GM12864 (cell line): ENCODE results near the gene PLPPR3.

Experiments
- DNase-seq: peaks from one replicate; pipeline ENCODE4 v3.0.0-alpha.2; 2011; ENCODE audit warnings: low read depth
- H3K4me3 ChIP-seq: 2 replicates; pipeline ENCODE4 v1.5.1; 2011; ENCODE audit warnings: mild to moderate bottlenecking, low read depth, low read length, control low read depth
- TF ChIP-seq, protein P1 (sequence below): IDR thresholded peaks from 2 replicates; pipeline ENCODE4 v1.5.1; 2011; ENCODE audit warnings: low read depth, mild to moderate bottlenecking, moderate library complexity, low read length, control low read depth, inconsistent platforms; ENCODE audit errors: missing control alignments

The PLPPR3 gene

DNA sequence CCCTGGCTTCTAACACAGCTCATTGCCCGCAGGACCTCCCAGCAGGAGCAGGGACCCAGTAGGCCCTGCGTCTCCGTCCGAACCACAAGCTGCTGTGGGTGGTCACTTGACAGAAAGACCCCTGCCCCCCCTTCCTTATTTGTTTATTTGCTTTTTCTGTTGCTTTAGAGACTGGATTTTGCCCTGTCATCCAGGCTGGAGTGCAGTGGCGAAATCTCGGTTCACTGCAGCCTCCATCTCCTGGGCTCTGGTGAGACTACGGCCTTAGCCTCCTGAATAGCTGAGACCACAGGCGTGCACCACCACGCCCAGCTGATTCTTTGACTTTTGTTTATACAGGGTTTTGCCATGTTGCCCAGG, 32.1 kb downstream of the PLPPR3 start:
- TF ChIP-seq, protein P1, sequence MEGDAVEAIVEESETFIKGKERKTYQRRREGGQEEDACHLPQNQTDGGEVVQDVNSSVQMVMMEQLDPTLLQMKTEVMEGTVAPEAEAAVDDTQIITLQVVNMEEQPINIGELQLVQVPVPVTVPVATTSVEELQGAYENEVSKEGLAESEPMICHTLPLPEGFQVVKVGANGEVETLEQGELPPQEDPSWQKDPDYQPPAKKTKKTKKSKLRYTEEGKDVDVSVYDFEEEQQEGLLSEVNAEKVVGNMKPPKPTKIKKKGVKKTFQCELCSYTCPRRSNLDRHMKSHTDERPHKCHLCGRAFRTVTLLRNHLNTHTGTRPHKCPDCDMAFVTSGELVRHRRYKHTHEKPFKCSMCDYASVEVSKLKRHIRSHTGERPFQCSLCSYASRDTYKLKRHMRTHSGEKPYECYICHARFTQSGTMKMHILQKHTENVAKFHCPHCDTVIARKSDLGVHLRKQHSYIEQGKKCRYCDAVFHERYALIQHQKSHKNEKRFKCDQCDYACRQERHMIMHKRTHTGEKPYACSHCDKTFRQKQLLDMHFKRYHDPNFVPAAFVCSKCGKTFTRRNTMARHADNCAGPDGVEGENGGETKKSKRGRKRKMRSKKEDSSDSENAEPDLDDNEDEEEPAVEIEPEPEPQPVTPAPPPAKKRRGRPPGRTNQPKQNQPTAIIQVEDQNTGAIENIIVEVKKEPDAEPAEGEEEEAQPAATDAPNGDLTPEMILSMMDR = no peak
- DNase-seq = no peak
- H3K4me3 ChIP-seq = no peak overlapping the region

DNA sequence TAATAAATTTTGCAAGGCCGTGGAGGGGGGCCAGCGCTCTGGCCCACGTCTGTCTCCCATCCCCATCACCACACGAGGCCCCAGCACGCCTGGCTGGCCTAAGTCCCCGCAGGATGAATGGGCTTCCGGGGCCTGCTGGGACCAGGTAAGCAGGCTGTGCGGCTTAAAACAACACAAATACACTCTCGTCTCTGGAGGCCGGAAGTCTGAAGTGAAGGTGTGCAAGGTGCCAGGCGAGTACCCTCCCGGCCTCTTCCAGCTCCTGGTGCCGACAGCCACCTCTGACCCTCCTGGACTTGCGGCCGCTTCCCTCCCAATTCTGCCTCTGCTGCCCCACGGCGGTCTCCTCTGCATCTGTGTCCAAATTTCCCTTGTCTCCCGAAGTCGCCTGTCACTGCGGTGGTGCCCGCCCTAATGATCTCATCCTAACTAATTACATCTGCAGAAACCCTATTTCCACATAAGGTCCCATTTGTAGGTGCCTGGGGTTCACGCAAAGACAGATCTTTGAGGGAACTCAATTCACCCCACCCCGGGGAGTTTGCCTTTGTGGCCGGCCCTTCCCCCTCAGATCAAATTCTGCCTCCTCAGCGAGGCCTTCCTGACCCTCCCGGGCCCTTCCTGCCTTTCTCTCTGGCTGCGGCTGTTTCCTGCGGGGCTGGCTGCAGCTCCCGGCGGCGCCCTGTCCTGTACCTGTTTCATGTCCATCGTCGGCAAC, 32.6 kb downstream of the PLPPR3 start:
- TF ChIP-seq, protein P1 = no peak
- no peak for DNase-seq
- H3K4me3 ChIP-seq = no peak overlapping the region

GRCh38 chr19:788686-788982, 33.1 kb downstream of the PLPPR3 start:
- no peak for DNase-seq
- TF ChIP-seq, protein P1 = no peak
- no peak overlapping the region for H3K4me3 ChIP-seq

DNA sequence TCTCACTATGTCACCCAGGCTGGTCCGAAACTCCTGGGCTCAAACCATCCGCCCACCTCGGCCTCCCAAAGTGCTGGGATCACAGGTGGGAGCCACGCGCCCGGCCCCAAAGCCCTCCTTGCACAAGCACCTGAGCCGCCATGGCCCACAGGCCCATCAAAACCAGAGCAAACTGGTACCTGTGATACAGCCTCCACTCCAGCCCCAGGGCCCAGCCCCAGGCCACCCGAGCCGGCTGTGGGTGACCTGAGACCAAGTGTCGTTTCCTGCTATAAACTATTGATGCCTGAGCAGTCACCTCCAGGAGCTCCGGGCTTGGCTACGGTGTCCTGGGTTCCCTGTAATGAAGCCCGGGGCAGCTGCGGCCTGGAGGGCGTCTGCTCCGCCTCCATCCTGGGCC, 34.2 kb downstream of the PLPPR3 start:
- no peak overlapping the region for H3K4me3 ChIP-seq
- TF ChIP-seq, protein P1 = no peak
- DNase-seq = no peak

- no peak for DNase-seq
- no peak overlapping the region for H3K4me3 ChIP-seq
- TF ChIP-seq, protein P1 = no peak
Measured at GRCh38 chr19:784541-784940, 37.2 kb downstream of the PLPPR3 start.

GRCh38 chr19:782878-783668, 38.7 kb downstream of the PLPPR3 start:
- DNase-seq = no peak
- TF ChIP-seq, protein P1 = no peak
- no peak overlapping the region for H3K4me3 ChIP-seq

- TF ChIP-seq, protein P1 = no peak
- no peak overlapping the region for H3K4me3 ChIP-seq
- no peak for DNase-seq
Measured at GRCh38 chr19:782185-782877, 39.4 kb downstream of the PLPPR3 start.
